ENCODE data around the gene NYAP2.

NYAP2 gene

GRCh38 chr2:225399504-225399903 is at the start of gene NYAP2:
Gene NYAP2 (plus strand): TSS chr2:225399710. CDS start chr2:225408881, 9,171 bp downstream.
- no peak for DNase-seq (ENCODE audit: extremely low read depth in 1 of 2, low read depth in 1 of 2)

GRCh38 chr2:225353579-225354085 is 45.9 kb upstream of the NYAP2 start:
- no peak for DNase-seq (ENCODE audit: extremely low read depth in 1 of 2, low read depth in 1 of 2)

GRCh38 chr2:225354281-225354774 is 45.2 kb upstream of the NYAP2 start:
- no peak for DNase-seq (ENCODE audit: extremely low read depth in 1 of 2, low read depth in 1 of 2)

- no peak for DNase-seq (ENCODE audit: extremely low read depth in 1 of 2, low read depth in 1 of 2)
Measured at GRCh38 chr2:225355788-225356187, 43.7 kb upstream of the NYAP2 start.

GRCh38 chr2:225366731-225367130 is 32.8 kb upstream of the NYAP2 start:
- no peak for DNase-seq (ENCODE audit: extremely low read depth in 1 of 2, low read depth in 1 of 2)

- no peak for DNase-seq (ENCODE audit: extremely low read depth in 1 of 2, low read depth in 1 of 2)
Measured at GRCh38 chr2:225367482-225367881, 32.0 kb upstream of the NYAP2 start.

GRCh38 chr2:225378984-225379383 is 20.5 kb upstream of the NYAP2 start:
- DNase-seq (ENCODE audit: extremely low read depth in 1 of 2, low read depth in 1 of 2), result no peak

GRCh38 chr2:225379856-225380255 is 19.7 kb upstream of the NYAP2 start:
- DNase-seq (ENCODE audit: extremely low read depth in 1 of 2, low read depth in 1 of 2), result no peak

GRCh38 chr2:225381609-225382008 is 17.9 kb upstream of the NYAP2 start:
- DNase-seq (ENCODE audit: extremely low read depth in 1 of 2, low read depth in 1 of 2), result no peak

- no peak for DNase-seq (ENCODE audit: extremely low read depth in 1 of 2, low read depth in 1 of 2)
Measured at GRCh38 chr2:225398372-225398771, 1.1 kb upstream of the NYAP2 start.

- DNase-seq (ENCODE audit: extremely low read depth in 1 of 2, low read depth in 1 of 2), result no peak
Measured at GRCh38 chr2:225400060-225400511, 576 bp downstream of the NYAP2 start.

- DNase-seq (ENCODE audit: extremely low read depth in 1 of 2, low read depth in 1 of 2), result no peak
Measured at GRCh38 chr2:225400546-225401400, 1.3 kb downstream of the NYAP2 start.

- no peak for DNase-seq (ENCODE audit: extremely low read depth in 1 of 2, low read depth in 1 of 2)
Measured at GRCh38 chr2:225402210-225402776, 2.8 kb downstream of the NYAP2 start.

- DNase-seq (ENCODE audit: extremely low read depth in 1 of 2, low read depth in 1 of 2), result no peak
Measured at GRCh38 chr2:225411452-225411851, 11.9 kb downstream of the NYAP2 start.

- DNase-seq (ENCODE audit: extremely low read depth in 1 of 2, low read depth in 1 of 2), result no peak
Measured at GRCh38 chr2:225413786-225414185, 14.3 kb downstream of the NYAP2 start.

GRCh38 chr2:225414902-225415301 is 15.4 kb downstream of the NYAP2 start:
- DNase-seq (ENCODE audit: extremely low read depth in 1 of 2, low read depth in 1 of 2), result no peak

GRCh38 chr2:225415341-225415740 is 15.8 kb downstream of the NYAP2 start:
- no peak for DNase-seq (ENCODE audit: extremely low read depth in 1 of 2, low read depth in 1 of 2)

GRCh38 chr2:225415792-225416191 is 16.3 kb downstream of the NYAP2 start:
- no peak for DNase-seq (ENCODE audit: extremely low read depth in 1 of 2, low read depth in 1 of 2)

GRCh38 chr2:225416616-225417367 is 17.3 kb downstream of the NYAP2 start:
- no peak for DNase-seq (ENCODE audit: extremely low read depth in 1 of 2, low read depth in 1 of 2)

- DNase-seq (ENCODE audit: extremely low read depth in 1 of 2, low read depth in 1 of 2), result no peak
Measured at GRCh38 chr2:225419033-225419432, 19.5 kb downstream of the NYAP2 start.

- DNase-seq (ENCODE audit: extremely low read depth in 1 of 2, low read depth in 1 of 2), result no peak
Measured at GRCh38 chr2:225422145-225422544, 22.6 kb downstream of the NYAP2 start.

Data from stimulated activated CD8-positive, alpha-beta memory T cell treated with anti-CD3 and anti-CD28 coated beads, Interleukin-7, amount 100 ng/mL, for 48 hours (primary cell).